Hepatocyte (in vitro differentiated cells): Measurements from ENCODE around the gene CHRM2. TPM values are rescaled to one million over a fixed set of nuclear protein-coding genes. Genes with fewer than 3 reads are reported as not detected.

Experiments
- DNase-seq: peaks from one replicate; pipeline ENCODE4 v3.0.0-alpha.2; 2016; ENCODE audit warnings: low spot score
- H2AFZ ChIP-seq: fragments of 200-600 bp; sonication (generic); 2 replicates; pipeline ENCODE4 v1.6.0; 2016; ENCODE audit warnings: antibody characterized with exemption, mild to moderate bottlenecking
- H3K27ac ChIP-seq: fragments of 200-600 bp; sonication (generic); 2 replicates; pipeline ENCODE4 v1.5.1; 2016; ENCODE audit warnings: mild to moderate bottlenecking
- H3K27me3 ChIP-seq: fragments of 200-600 bp; sonication (generic); 2 replicates; pipeline ENCODE4 v1.6.1; 2016
- H3K36me3 ChIP-seq: fragments of 200-600 bp; sonication (generic); replicated peaks from 2 replicates; pipeline ENCODE4 v1.5.1; 2016; ENCODE audit warnings: low read depth; ENCODE audit not compliant: insufficient read depth
- H3K4me1 ChIP-seq: fragments of 200-600 bp; sonication (generic); 2 replicates; pipeline ENCODE4 v1.5.1; 2016; ENCODE audit warnings: mild to moderate bottlenecking, moderate library complexity; ENCODE audit not compliant: insufficient read depth
- H3K4me2 ChIP-seq: fragments of 200-600 bp; sonication (generic); 2 replicates; pipeline ENCODE4 v1.6.0; 2016
- H3K4me3 ChIP-seq: fragments of 200-600 bp; sonication (generic); 2 replicates; pipeline ENCODE4 v1.5.1; 2016; ENCODE audit warnings: mild to moderate bottlenecking
- H3K79me2 ChIP-seq: fragments of 200-600 bp; sonication (generic); 2 replicates; pipeline ENCODE4 v1.6.0; 2017; ENCODE audit warnings: mild to moderate bottlenecking
- H3K9me2 ChIP-seq: fragments of 200-600 bp; sonication (generic); replicated peaks from 2 replicates; pipeline ENCODE4 v1.6.0; 2017; ENCODE audit warnings: mild to moderate bottlenecking; ENCODE audit not compliant: insufficient read depth
- H3K9me3 ChIP-seq: fragments of 200-600 bp; sonication (generic); 2 replicates; pipeline ENCODE4 v1.5.1; 2016; ENCODE audit warnings: low read depth, mild to moderate bottlenecking
- H4K20me1 ChIP-seq: fragments of 200-600 bp; sonication (generic); 2 replicates; pipeline ENCODE4 v1.6.0; 2016; ENCODE audit warnings: mild to moderate bottlenecking; ENCODE audit not compliant: insufficient read depth, poor library complexity, severe bottlenecking
- CTCF ChIP-seq: fragments of 200-600 bp; sonication (generic); IDR thresholded peaks from 2 replicates; pipeline ENCODE4 v1.5.1; 2016; ENCODE audit warnings: antibody characterized with exemption, mild to moderate bottlenecking; ENCODE audit not compliant: poor library complexity
- EZH2 ChIP-seq: fragments of 200-600 bp; sonication (generic); IDR thresholded peaks from 2 replicates; pipeline ENCODE4 v1.6.1; 2016; ENCODE audit warnings: antibody characterized with exemption, mild to moderate bottlenecking, borderline replicate concordance
- EZH2phosphoT487 ChIP-seq: fragments of 200-600 bp; sonication (generic); IDR thresholded peaks from one replicate; pipeline ENCODE4 v1.6.1; 2018; ENCODE audit warnings: antibody characterized with exemption, mild to moderate bottlenecking, low read depth, moderate library complexity; ENCODE audit not compliant: unreplicated experiment, severe bottlenecking
- WGBS: methylation state at CpG from one replicate; pipeline ENCODE4 v1.1.6; 2016; ENCODE audit warnings: low lambda C conversion rate; ENCODE audit errors: missing lambda C conversion rate; 5-methylcytosine and 5-hydroxymethylcytosine counted together
- microRNA counts: library from miRNA; unstranded; fragments of <30 nt; microRNA quantifications from one replicate; lab custom pipeline; 2017
- microRNA-seq: library from miRNA; unstranded; fragments of <30 nt; microRNA quantifications from one replicate; pipeline ENCODE4, GENCODE V29; 2017
- polyA plus RNA-seq: library from polyadenylated mRNA; unstranded; fragments of >200 nt; fragmentation: Nextera tagmentation; extraction: Ambion mirVana; gene quantifications from 2 replicates; pipeline ENCODE4 v1.2.1, GENCODE V29; 2016
- small RNA-seq: library from RNA; depleted of rRNA; stranded (forward); fragments of <200 nt; gene quantifications from one replicate; pipeline ENCODE3, GENCODE V24; 2014
- total RNA-seq: library from RNA; depleted of rRNA; stranded (reverse); fragments of >200 nt; gene quantifications from 2 replicates; pipeline ENCODE4 v1.2.3, GENCODE V29; 2014

The CHRM2 gene
- total and polyA plus RNA-seq, 2 experiments from 2014 or later: 2.3 to 5.3 TPM

GRCh38 chr7:137040745-137041144 lies 172.3 kb downstream of the CHRM2 start:
- peak overlapping the region; percentile 18 for H3K27ac ChIP-seq
- H3K4me2 ChIP-seq: peak overlapping the region; percentile 18
- H3K4me3 ChIP-seq: no peak overlapping the region
- no peaks in the 10 kb centered on the region for H3K79me2 ChIP-seq
- no peaks in the 10 kb centered on the region for H4K20me1 ChIP-seq
- no peaks in the 10 kb centered on the region for H3K4me1 ChIP-seq
- H2AFZ ChIP-seq: peak overlapping the region; percentile 20
- H3K36me3 ChIP-seq: no peaks in the 10 kb centered on the region
- no peak for TF ChIP-seq EZH2
- TF ChIP-seq EZH2phosphoT487: no peak
- TF ChIP-seq CTCF: no peak
- H3K27me3 ChIP-seq: no peaks in the 10 kb centered on the region
- H3K9me2 ChIP-seq: no peaks in the 10 kb centered on the region
- no peak for DNase-seq
- 18% methylated on average over 7 of the region's 7 CpGs for WGBS
- no peaks in the 10 kb centered on the region for H3K9me3 ChIP-seq

- no peak for DNase-seq
- no peaks in the 10 kb centered on the region for H3K79me2 ChIP-seq
- no peaks in the 10 kb centered on the region for H3K27me3 ChIP-seq
- H3K4me3 ChIP-seq: no peak overlapping the region
- H3K4me1 ChIP-seq: no peaks in the 10 kb centered on the region
- 90% methylated on average over 3 of the region's 3 CpGs for WGBS
- TF ChIP-seq EZH2: no peak
- no peak for TF ChIP-seq CTCF
- TF ChIP-seq EZH2phosphoT487: no peak
- no peaks in the 10 kb centered on the region for H4K20me1 ChIP-seq
- no peak overlapping the region for H2AFZ ChIP-seq
- H3K27ac ChIP-seq: no peak overlapping the region
- no peaks in the 10 kb centered on the region for H3K36me3 ChIP-seq
- no peaks in the 10 kb centered on the region for H3K9me2 ChIP-seq
- H3K9me3 ChIP-seq: no peaks in the 10 kb centered on the region
- H3K4me2 ChIP-seq: no peak overlapping the region
Measured at GRCh38 chr7:137045573-137045972, 177.1 kb downstream of the CHRM2 start.

- H2AFZ ChIP-seq: no peak overlapping the region
- WGBS: 77% methylated on average over 8 of the region's 8 CpGs
- TF ChIP-seq EZH2phosphoT487: no peak
- TF ChIP-seq EZH2: no peak
- TF ChIP-seq CTCF: no peak
Measured at GRCh38 chr7:137069249-137069963, 201.0 kb downstream of the CHRM2 start.

More at GRCh38 chr7:137069249-137069963, 201.0 kb downstream of the CHRM2 start:
- H3K9me2 ChIP-seq: no peaks in the 10 kb centered on the region
- no peak overlapping the region for H3K4me2 ChIP-seq
- no peak overlapping the region for H3K4me3 ChIP-seq
- H4K20me1 ChIP-seq: no peaks in the 10 kb centered on the region
- no peak overlapping the region for H3K27ac ChIP-seq
- no peaks in the 10 kb centered on the region for H3K4me1 ChIP-seq
- H3K36me3 ChIP-seq: no peaks in the 10 kb centered on the region
- no peaks in the 10 kb centered on the region for H3K27me3 ChIP-seq
- no peak for DNase-seq
- H3K9me3 ChIP-seq: no peaks in the 10 kb centered on the region
- no peaks in the 10 kb centered on the region for H3K79me2 ChIP-seq

MicroRNAs within 50 kb of the gene (microRNA counts, 767-probe panel; counts per million panel counts)
- microRNA hsa-miR-490-3p (lab: Ali Mortazavi, UCI) (not detected), microRNA hsa-miR-490-5p (lab: Ali Mortazavi, UCI) (not detected)

Small RNA genes lying within 50 kb of the gene (microRNA-seq; reads per million reads assigned to microRNA genes)
- 325 reads per million, percentile 69 among the genes with 10 or more reads in this experiment for gene MIR490

Small RNA genes lying within 50 kb of the gene (small RNA-seq; reads per million reads assigned to genes)
- gene KRT8P51 (not detected), gene MIR490 (not detected)
